Endometrium (tissue), 2 donors: Measurements from ENCODE around the gene XCR1.

ENCODE experiments used
- FAIRE-seq: peaks from 2 replicates; lab custom pipeline; 2012; peaks lifted over from hg19 to GRCh38; lab: Jason Lieb, UNC
- donor health status: control.
- donor health status: control.

The XCR1 gene

GRCh38 chr3:45984331-45985312, 42.7 kb downstream of the XCR1 start:
- peak; percentile 73 for FAIRE-seq

- no peak for FAIRE-seq
Observed at GRCh38 chr3:45983770-45984169, 43.5 kb downstream of the XCR1 start.

- no peak for FAIRE-seq
Observed at GRCh38 chr3:45981346-45982074, 45.8 kb downstream of the XCR1 start.

- no peak for FAIRE-seq
Observed at GRCh38 chr3:45980819-45981218, 46.5 kb downstream of the XCR1 start.

GRCh38 chr3:45980229-45980813, 47.0 kb downstream of the XCR1 start:
- FAIRE-seq, result no peak

GRCh38 chr3:45979378-45979777, 47.9 kb downstream of the XCR1 start:
- no peak for FAIRE-seq

GRCh38 chr3:45978006-45978761, 49.1 kb downstream of the XCR1 start:
- FAIRE-seq, result peak; percentile 75

- no peak for FAIRE-seq
Observed at GRCh38 chr3:45976191-45977091, 50.8 kb downstream of the XCR1 start.

GRCh38 chr3:45975686-45976085, 51.6 kb downstream of the XCR1 start:
- no peak for FAIRE-seq

- no peak for FAIRE-seq
Observed at GRCh38 chr3:45974686-45975085, 52.6 kb downstream of the XCR1 start.

GRCh38 chr3:45972534-45973402, 54.5 kb downstream of the XCR1 start:
- no peak for FAIRE-seq

GRCh38 chr3:45969953-45970352, 57.3 kb downstream of the XCR1 start:
- no peak for FAIRE-seq

- FAIRE-seq, result no peak
Observed at GRCh38 chr3:45969116-45969515, 58.2 kb downstream of the XCR1 start.

- FAIRE-seq, result no peak
Observed at GRCh38 chr3:45968706-45969105, 58.6 kb downstream of the XCR1 start.

GRCh38 chr3:45968149-45968548, 59.1 kb downstream of the XCR1 start:
- no peak for FAIRE-seq

- FAIRE-seq, result no peak
Observed at GRCh38 chr3:45967724-45968123, 59.6 kb downstream of the XCR1 start.
